ENCODE measurements around the gene MED12L. TPM values are rescaled to one million over a fixed set of nuclear protein-coding genes. Genes with fewer than 3 reads are reported as not detected.

The MED12L gene
- total and polyA plus RNA-seq, 9 donors, result 0.15 to 2.4 (median 0.75) TPM

DNA sequence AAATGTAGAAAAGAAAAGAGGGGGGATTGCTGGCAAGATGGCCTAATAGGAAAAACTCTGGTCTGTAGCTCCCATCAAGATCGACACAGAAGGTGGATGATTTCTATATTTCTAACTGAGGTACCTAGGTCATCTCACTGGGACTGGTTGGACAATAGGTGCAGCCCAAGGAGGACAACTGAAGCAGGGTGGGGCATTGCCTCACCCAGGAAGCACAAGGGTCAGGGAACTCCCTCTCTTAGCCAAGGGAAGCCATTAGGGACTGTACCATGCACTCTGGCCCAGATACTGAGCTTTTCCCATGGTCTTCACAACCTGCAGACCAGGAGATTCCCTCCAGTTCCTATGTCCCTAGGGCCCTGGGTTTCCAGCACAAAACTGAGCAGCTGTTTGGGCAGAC, 398.0 kb downstream of the MED12L start:
- intact Hi-C loops (cut with DNase I), result no loop called here
- TF ChIP-seq, protein P1, sequence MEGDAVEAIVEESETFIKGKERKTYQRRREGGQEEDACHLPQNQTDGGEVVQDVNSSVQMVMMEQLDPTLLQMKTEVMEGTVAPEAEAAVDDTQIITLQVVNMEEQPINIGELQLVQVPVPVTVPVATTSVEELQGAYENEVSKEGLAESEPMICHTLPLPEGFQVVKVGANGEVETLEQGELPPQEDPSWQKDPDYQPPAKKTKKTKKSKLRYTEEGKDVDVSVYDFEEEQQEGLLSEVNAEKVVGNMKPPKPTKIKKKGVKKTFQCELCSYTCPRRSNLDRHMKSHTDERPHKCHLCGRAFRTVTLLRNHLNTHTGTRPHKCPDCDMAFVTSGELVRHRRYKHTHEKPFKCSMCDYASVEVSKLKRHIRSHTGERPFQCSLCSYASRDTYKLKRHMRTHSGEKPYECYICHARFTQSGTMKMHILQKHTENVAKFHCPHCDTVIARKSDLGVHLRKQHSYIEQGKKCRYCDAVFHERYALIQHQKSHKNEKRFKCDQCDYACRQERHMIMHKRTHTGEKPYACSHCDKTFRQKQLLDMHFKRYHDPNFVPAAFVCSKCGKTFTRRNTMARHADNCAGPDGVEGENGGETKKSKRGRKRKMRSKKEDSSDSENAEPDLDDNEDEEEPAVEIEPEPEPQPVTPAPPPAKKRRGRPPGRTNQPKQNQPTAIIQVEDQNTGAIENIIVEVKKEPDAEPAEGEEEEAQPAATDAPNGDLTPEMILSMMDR (IDR thresholded peaks at IDR 0.05), result no peak
- TF ChIP-seq EP300 (IDR thresholded peaks at IDR 0.05), result no peak
- no peak for TF ChIP-seq POLR2A (IDR thresholded peaks at IDR 0.05)
- H3K27ac ChIP-seq, result no peak overlapping the region
- no peaks in the 10 kb centered on the region for H3K9me3 ChIP-seq
- DNase-seq, result no peak
- H3K36me3 ChIP-seq, result no peaks in the 10 kb centered on the region
- H3K4me1 ChIP-seq (ENCODE audit: insufficient read depth), result no peaks in the 10 kb centered on the region
- WGBS, 3 donors, result 91 to 98% (median 92%) methylated on average over 1 of the region's 1 CpG
- no peaks in the 10 kb centered on the region for H3K27me3 ChIP-seq
- H3K4me3 ChIP-seq, result no peak overlapping the region

DNA sequence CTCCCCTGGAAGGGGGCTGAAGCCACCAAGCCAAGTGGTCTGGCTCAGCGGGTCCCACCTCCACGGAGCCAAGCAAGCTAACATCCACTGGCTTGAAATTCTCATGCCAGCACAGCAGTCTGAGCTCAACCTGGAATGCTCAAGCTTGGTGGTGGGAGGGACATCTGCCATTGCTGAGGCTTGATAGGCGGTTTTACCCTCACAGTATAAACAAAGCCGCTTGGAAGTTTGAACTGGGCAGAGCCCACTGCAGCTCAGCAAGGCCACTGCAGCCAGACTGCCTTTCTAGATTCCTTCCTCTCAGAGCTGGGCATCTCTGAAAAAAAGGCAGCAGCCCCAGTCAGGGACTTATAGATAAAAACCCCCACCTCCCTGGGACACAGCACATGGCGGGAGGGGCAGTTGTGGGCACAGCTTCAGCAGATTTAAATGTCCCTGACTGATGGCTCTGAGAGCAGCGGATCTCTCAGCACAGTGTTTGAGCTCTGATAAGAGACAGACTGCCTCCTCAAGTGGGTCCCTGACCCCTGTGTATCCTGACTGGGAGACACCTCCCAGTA, 398.6 kb downstream of the MED12L start:
- Histone ChIP-seq H3K4me1 (ENCODE audit: insufficient read depth) (no peaks in the 10 kb centered on the region), H3K4me3 (no peak overlapping the region), H3K27ac (no peak overlapping the region), H3K36me3 (no peaks in the 10 kb centered on the region), H3K27me3 (no peaks in the 10 kb centered on the region), H3K9me3 (no peaks in the 10 kb centered on the region)
- intact Hi-C loops (cut with DNase I), result no loop called here
- DNase-seq, result no peak
- whole genome bisulfite sequencing, 3 donors, result 93 to 95% (median 94%) methylated on average over 4 to 6 of the region's 6 CpGs
- TF ChIP-seq EP300 (IDR thresholded peaks at IDR 0.05) (no peak), POLR2A (IDR thresholded peaks at IDR 0.05) (no peak)
- TF ChIP-seq, protein P1 (IDR thresholded peaks at IDR 0.05), result no peak

Small RNAs within 50 kb of the gene (small RNA-seq; reads per million reads assigned to genes)
- 21.9 reads per million, percentile 87 among the genes with 10 or more reads in this experiment for gene RNA5SP145

Other genes with a start within 250 kb of the MED12L start
- not detected for gene MINDY4B, start 180.2 kb upstream of the MED12L start, total RNA-seq
- gene MINDY4B, start 180.2 kb upstream of the MED12L start, polyA plus RNA-seq, result not detected
- not detected for gene CLRN1, start 112.9 kb upstream of the MED12L start, total RNA-seq
- gene CLRN1, start 112.9 kb upstream of the MED12L start, polyA plus RNA-seq, result not detected
- 1 to 10 TPM in 1 of 7 donors, under 1 TPM in 3, not detected in 3; 0.46 to 1.4 (median 0.85) TPM for gene GPR171, start 117.6 kb downstream of the MED12L start, total RNA-seq
- gene GPR171, start 117.6 kb downstream of the MED12L start, polyA plus RNA-seq, result 1 to 10 TPM in 1 of 2 donors, under 1 TPM in 1; 0.21 to 2.6 TPM
- gene P2RY14, start 192.9 kb downstream of the MED12L start, total RNA-seq, result 1 to 10 TPM in 2 of 7 donors, under 1 TPM in 4, not detected in 1; 0.28 to 1.2 (median 0.70) TPM
- 1 to 10 TPM in 1 of 2 donors, under 1 TPM in 1; 0.54 to 2.8 TPM for gene P2RY14, start 192.9 kb downstream of the MED12L start, polyA plus RNA-seq
- under 1 TPM in 1 of 7 donors, not detected in 6; 0.23 TPM for gene GPR87, start 231.2 kb downstream of the MED12L start, total RNA-seq
- not detected for gene GPR87, start 231.2 kb downstream of the MED12L start, polyA plus RNA-seq
- 1 to 10 TPM in 1 of 7 donors, under 1 TPM in 6; 0.27 to 1.6 (median 0.56) TPM for gene P2RY13, start 243.9 kb downstream of the MED12L start, total RNA-seq
- gene P2RY13, start 243.9 kb downstream of the MED12L start, polyA plus RNA-seq, result 1 to 10 TPM in 1 of 2 donors, under 1 TPM in 1; 0.31 to 5.8 TPM

Data from ovary (tissue), 9 donors.